Activated CD8-positive, alpha-beta T cell treated with anti-CD3 and anti-CD28 coated beads for 36 hours (primary cell): Measurements from ENCODE around the gene MB. TPM values are rescaled to one million over a fixed set of nuclear protein-coding genes. Genes with fewer than 3 reads are reported as not detected.
"Not testable (repeated sequence)": the region's sequence is repeated elsewhere in the genome, so short reads cannot be mapped to it uniquely, and the experiment has no call there.

Experiments
- ATAC-seq: fragments of 200-7000 bp; cut with Tn5 transposase; one replicate; pipeline ENCODE4 v1.10.0; 2021; ENCODE audit warnings: mild to moderate bottlenecking, moderate library complexity
- CTCF ChIA-PET: fragments of 350-600 bp; sonication (Branson Sonifier 250); formaldehyde crosslinking; loops from one replicate; lab custom pipeline; 2021; ENCODE audit warnings: antibody characterized with exemption; lab: Charles Lee
- POLR2A ChIA-PET: fragments of 350-600 bp; sonication (Branson Sonifier 250); formaldehyde crosslinking; loops from one replicate; lab custom pipeline; 2021; ENCODE audit warnings: antibody characterized with exemption; lab: Charles Lee
- DNase-seq: peaks from one replicate; pipeline ENCODE4 v3.0.0-alpha.2; 2020
- H3K27ac Mint-ChIP-seq: one replicate; pipeline ENCODE4 v1.8.0; 2021; ENCODE audit warnings: mild to moderate bottlenecking, mixed read lengths
- H3K27me3 Mint-ChIP-seq: one replicate; pipeline ENCODE4 v1.8.0; 2021; ENCODE audit warnings: mixed read lengths
- H3K36me3 Mint-ChIP-seq: one replicate; pipeline ENCODE4 v1.8.0; 2021; ENCODE audit warnings: low read depth, mixed read lengths
- H3K4me1 Mint-ChIP-seq: one replicate; pipeline ENCODE4 v1.8.0; 2021; ENCODE audit warnings: low read depth, mixed read lengths
- H3K4me3 Mint-ChIP-seq: one replicate; pipeline ENCODE4 v1.8.0; 2021; ENCODE audit warnings: mild to moderate bottlenecking, moderate library complexity, mixed read lengths
- H3K9me3 Mint-ChIP-seq: one replicate; pipeline ENCODE4 v1.8.0; 2021; ENCODE audit warnings: mixed read lengths
- intact Hi-C: fragments of 100-400 bp; cut with micrococcal nuclease; formaldehyde crosslinking; loops from one replicate; pipeline ENCODE4 v1.10.0; 2022
- total RNA-seq, 2 experiments: library from RNA; stranded (reverse); gene quantifications; one replicate each; pipeline ENCODE4 v1.2.3, GENCODE V29; 2021
- TF ChIP-seq, protein P1 (sequence below): fragments of 200-600 bp; IDR thresholded peaks from one replicate; pipeline ENCODE4 v1.8.0; 2022; ENCODE audit warnings: antibody characterized with exemption, mild to moderate bottlenecking

Gene MB
- total RNA-seq, result not detected

- TF ChIP-seq, protein P1, sequence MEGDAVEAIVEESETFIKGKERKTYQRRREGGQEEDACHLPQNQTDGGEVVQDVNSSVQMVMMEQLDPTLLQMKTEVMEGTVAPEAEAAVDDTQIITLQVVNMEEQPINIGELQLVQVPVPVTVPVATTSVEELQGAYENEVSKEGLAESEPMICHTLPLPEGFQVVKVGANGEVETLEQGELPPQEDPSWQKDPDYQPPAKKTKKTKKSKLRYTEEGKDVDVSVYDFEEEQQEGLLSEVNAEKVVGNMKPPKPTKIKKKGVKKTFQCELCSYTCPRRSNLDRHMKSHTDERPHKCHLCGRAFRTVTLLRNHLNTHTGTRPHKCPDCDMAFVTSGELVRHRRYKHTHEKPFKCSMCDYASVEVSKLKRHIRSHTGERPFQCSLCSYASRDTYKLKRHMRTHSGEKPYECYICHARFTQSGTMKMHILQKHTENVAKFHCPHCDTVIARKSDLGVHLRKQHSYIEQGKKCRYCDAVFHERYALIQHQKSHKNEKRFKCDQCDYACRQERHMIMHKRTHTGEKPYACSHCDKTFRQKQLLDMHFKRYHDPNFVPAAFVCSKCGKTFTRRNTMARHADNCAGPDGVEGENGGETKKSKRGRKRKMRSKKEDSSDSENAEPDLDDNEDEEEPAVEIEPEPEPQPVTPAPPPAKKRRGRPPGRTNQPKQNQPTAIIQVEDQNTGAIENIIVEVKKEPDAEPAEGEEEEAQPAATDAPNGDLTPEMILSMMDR, result no peak
- no peak within 1 kb of the TSS for H3K27ac Mint-ChIP-seq
- no peaks in the 10 kb centered on the region for H3K36me3 Mint-ChIP-seq
- ChIA-PET CTCF (interaction anchor here (1.4 to 1.5 kb wide), 2 partner anchors 10 to 14 kb away, joined by 3 read pairs; no protein-coding TSS in a partner anchor), POLR2A (interaction anchor here (1.2 kb wide), 1 partner anchor 31 kb away, joined by 3 read pairs; the partner anchor contains the start of gene APOL6)
- H3K4me1 Mint-ChIP-seq, result peaks cover under 1% of the 10 kb centered on the region
- intact Hi-C loops, result no loop called here
- ATAC-seq, result no peak
- DNase-seq, result no peak
- no peak within 1 kb of the TSS for H3K4me3 Mint-ChIP-seq
- H3K27me3 Mint-ChIP-seq, result peaks cover 2% of the 10 kb centered on the region
- H3K9me3 Mint-ChIP-seq, result no peaks in the 10 kb centered on the region
Observed at GRCh38 chr22:35617137-35617755, at the start of gene MB. Gene MB (minus strand): TSS chr22:35617329. CDS start chr22:35617257, 72 bp downstream.

GRCh38 chr22:35666699-35667098, 49.6 kb upstream of the MB start:
- H3K27ac Mint-ChIP-seq, CTCF ChIA-PET: not testable (repeated sequence)
- peaks cover 52% of the 10 kb centered on the region for H3K36me3 Mint-ChIP-seq

DNA sequence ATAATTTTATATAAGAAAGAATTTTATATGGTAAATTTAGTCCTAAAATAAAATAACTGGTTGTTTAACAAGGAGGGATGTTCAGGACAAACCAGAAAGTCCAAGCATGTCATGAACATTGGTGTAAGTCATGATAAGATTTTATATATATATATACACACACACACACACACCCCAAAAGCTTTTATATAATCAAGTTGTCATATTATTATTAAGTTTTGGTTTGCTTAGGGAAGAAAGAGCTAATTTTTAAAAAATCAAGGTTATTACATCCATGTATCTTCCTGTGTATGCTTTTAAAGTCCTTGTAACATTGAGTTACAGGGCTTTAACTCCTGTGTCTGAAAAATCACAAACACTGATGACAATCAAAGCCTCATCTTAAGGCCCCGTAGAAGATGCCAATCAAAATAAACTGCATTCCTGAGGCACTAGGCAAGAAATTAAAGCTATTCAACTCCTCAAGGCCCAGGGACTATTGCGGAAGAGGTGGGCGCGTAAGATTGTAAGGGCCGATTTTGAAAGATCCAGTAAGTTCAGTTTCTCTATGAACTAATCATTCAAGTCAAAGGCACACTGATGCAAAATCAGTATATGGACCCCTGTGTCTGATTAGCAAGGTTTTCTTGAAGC, 47.9 kb upstream of the MB start:
- intact Hi-C loops, result no loop called here
- H3K36me3 Mint-ChIP-seq, result peaks cover 66% of the 10 kb centered on the region
- POLR2A ChIA-PET, result interaction anchor here (0.6 to 6.7 kb wide), 2 partner anchors 16 to 327 kb away, joined by 3 to 95 read pairs; partner anchors contain the start of gene APOL6

More at GRCh38 chr22:35666699-35667098, 49.6 kb upstream of the MB start:
- intact Hi-C loops, DNase-seq, H3K4me3 Mint-ChIP-seq, ATAC-seq, H3K27me3 Mint-ChIP-seq: not testable (repeated sequence)
- POLR2A ChIA-PET, result interaction anchor here (1.1 to 6.7 kb wide), 2 partner anchors 11 to 18 kb away, joined by 3 to 95 read pairs; partner anchors contain the start of gene APOL6
- peaks cover 21% of the 10 kb centered on the region for H3K4me1 Mint-ChIP-seq
- H3K9me3 Mint-ChIP-seq, result peaks cover 30% of the 10 kb centered on the region

GRCh38 chr22:35663371-35663770, 46.2 kb upstream of the MB start:
- H3K4me3 Mint-ChIP-seq, result peak overlapping the region; percentile 33
- H3K36me3 Mint-ChIP-seq, result peaks cover 83% of the 10 kb centered on the region
- CTCF ChIA-PET, result interaction anchor here (0.7 to 2.7 kb wide), 6 partner anchors 13 to 577 kb away, joined by 3 to 13 read pairs (median 5); partner anchors contain the start of gene APOL6
- POLR2A ChIA-PET, result interaction anchor here (0.6 to 6.7 kb wide), 7 partner anchors 11 to 613 kb away, joined by 3 to 95 read pairs (median 4); partner anchors contain the start of genes APOL6 and HMOX1
- H3K4me1 Mint-ChIP-seq, result peaks cover 53% of the 10 kb centered on the region
- H3K27ac Mint-ChIP-seq, result peak overlapping the region; percentile 96
- TF ChIP-seq, protein P1, result no peak
- no peaks in the 10 kb centered on the region for H3K27me3 Mint-ChIP-seq
- intact Hi-C loops, result no loop called here
- DNase-seq (no peak), ATAC-seq (no peak)
- peaks cover 46% of the 10 kb centered on the region for H3K9me3 Mint-ChIP-seq

More for the DNA sequence above, 47.9 kb upstream of the MB start:
- Mint-ChIP-seq H3K4me1 (peaks cover 37% of the 10 kb centered on the region), H3K9me3 (peaks cover 33% of the 10 kb centered on the region), H3K27me3 (no peaks in the 10 kb centered on the region), H3K27ac (no peak overlapping the region), H3K4me3 (no peak overlapping the region)
- TF ChIP-seq, protein P1, result no peak
- CTCF ChIA-PET, result interaction anchor here (1.3 kb wide), 1 partner anchor 8 kb away, joined by 3 read pairs; no protein-coding TSS in a partner anchor
- ATAC-seq (no peak), DNase-seq (no peak)

DNA sequence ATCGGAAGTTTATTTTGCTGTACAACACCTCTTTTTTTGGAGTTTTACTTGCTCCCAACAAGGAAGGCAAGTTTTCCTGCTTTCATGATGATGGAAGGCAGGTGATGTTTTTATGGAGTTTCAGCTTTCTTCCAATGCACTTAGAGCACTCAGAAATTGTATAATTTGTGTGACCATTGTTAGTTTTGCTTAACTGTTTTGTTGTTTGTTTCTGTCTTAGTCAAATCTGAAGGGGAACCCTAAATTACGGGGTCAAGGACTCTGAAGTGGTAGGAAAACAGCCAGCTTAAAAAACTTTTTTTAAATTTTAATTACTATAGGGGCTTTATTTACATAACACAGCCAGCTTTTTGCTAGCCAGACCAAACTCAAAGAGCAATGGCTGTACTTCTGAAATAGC, 45.8 kb upstream of the MB start:
- DNase-seq, result no peak
- intact Hi-C loops, result no loop called here
- H3K27me3 Mint-ChIP-seq, result no peaks in the 10 kb centered on the region
- no peak for ATAC-seq
- peaks cover 48% of the 10 kb centered on the region for H3K9me3 Mint-ChIP-seq
- peaks cover 58% of the 10 kb centered on the region for H3K4me1 Mint-ChIP-seq
- POLR2A ChIA-PET, result interaction anchor here (0.6 to 6.7 kb wide), 7 partner anchors 11 to 613 kb away, joined by 3 to 95 read pairs (median 4); partner anchors contain the start of genes APOL6 and HMOX1
- CTCF ChIA-PET, result interaction anchor here (0.7 to 2.7 kb wide), 5 partner anchors 13 to 578 kb away, joined by 3 to 13 read pairs (median 5); partner anchors contain the start of gene APOL6
- H3K36me3 Mint-ChIP-seq, result peaks cover 85% of the 10 kb centered on the region
- TF ChIP-seq, protein P1, result no peak
- no peak overlapping the region for H3K4me3 Mint-ChIP-seq
- peak overlapping the region; percentile 96 for H3K27ac Mint-ChIP-seq
